Activated naive CD8-positive, alpha-beta T cell (primary cell): Measurements from ENCODE around the gene ATAD2B.
"Not testable (repeated sequence)": the region's sequence is repeated elsewhere in the genome, so short reads cannot be mapped to it uniquely, and the experiment has no call there.

Experiments
- H3K27ac Mint-ChIP-seq: one replicate; pipeline ENCODE4 v1.8.0; 2021; ENCODE audit warnings: mixed read lengths
- H3K27me3 Mint-ChIP-seq: one replicate; pipeline ENCODE4 v1.8.0; 2021; ENCODE audit warnings: mixed read lengths
- H3K36me3 Mint-ChIP-seq: one replicate; pipeline ENCODE4 v1.8.0; 2021; ENCODE audit warnings: mixed read lengths
- H3K4me1 Mint-ChIP-seq: one replicate; pipeline ENCODE4 v1.8.0; 2021; ENCODE audit warnings: low read depth, mixed read lengths
- H3K4me3 Mint-ChIP-seq: one replicate; pipeline ENCODE4 v1.8.0; 2021; ENCODE audit warnings: mild to moderate bottlenecking, mixed read lengths
- H3K9me3 Mint-ChIP-seq: one replicate; pipeline ENCODE4 v1.8.0; 2021; ENCODE audit warnings: low read depth, mixed read lengths

The ATAD2B gene

DNA sequence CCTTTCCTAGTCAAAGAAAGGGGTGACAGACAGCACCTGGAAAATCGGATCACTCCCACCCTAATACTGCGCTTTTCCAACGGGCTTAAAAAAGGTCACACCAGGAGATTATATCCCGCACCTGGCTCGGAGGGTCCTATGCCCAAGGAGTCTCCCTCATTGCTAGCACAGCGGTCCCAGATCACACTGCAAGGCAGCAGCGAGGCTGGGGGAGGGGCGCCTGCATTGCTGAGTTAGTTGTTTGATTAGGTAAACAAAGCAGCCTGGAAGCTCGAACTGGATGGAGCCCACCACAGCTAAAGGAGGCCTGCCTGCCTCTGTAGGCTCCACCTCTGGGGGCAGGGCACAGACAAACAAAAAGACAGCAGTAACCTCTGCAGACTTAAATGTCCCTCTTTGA, 190.1 kb downstream of the ATAD2B start:
- H3K27ac Mint-ChIP-seq, H3K4me3 Mint-ChIP-seq, H3K9me3 Mint-ChIP-seq, H3K4me1 Mint-ChIP-seq, H3K27me3 Mint-ChIP-seq: not testable (repeated sequence)
- peaks cover 33% of the 10 kb centered on the region for H3K36me3 Mint-ChIP-seq

DNA sequence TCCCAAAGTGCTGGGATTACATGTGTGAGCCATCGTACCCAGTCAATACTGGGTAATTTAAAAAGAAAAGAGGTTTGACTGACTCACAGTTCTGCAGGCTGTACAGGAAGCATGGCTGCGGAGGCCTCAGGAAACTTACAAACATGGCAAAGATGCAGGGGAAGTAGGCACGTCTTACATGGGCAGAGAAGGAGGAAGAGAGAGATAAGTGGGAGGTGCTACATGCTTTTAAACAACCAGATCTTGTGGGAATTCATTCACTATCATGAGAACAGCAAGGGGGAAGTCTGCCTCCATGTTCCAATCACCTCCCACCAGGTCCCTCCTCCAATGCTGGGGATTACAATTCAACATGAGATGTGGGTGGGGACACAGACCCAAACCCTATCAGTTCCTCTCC, 192.5 kb downstream of the ATAD2B start:
- no peaks in the 10 kb centered on the region for H3K27me3 Mint-ChIP-seq
- H3K36me3 Mint-ChIP-seq: peaks cover 36% of the 10 kb centered on the region
- no peaks in the 10 kb centered on the region for H3K4me1 Mint-ChIP-seq
- no peak overlapping the region for H3K4me3 Mint-ChIP-seq
- no peak overlapping the region for H3K27ac Mint-ChIP-seq
- no peaks in the 10 kb centered on the region for H3K9me3 Mint-ChIP-seq

DNA sequence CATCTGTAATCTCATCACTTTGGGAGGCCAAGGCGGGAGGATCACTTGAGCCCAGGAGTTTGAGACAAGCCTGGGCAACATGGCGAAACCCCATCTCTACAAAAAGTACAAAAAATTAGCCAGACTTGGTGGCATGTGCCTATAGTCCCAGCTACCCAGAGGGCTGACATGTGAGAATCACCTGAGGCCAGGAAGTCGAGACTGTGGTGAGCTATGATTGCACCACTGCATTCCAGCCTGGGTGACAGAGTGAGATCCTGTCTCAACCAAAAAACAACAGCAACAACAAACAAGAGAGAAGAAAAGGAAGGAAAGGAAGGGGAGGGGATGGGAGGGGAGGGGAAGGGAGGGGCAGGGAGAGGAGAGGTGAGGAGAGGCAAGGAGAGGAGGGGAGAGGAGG, 203.9 kb downstream of the ATAD2B start:
- not testable (repeated sequence) for H3K4me1 Mint-ChIP-seq, H3K4me3 Mint-ChIP-seq, H3K27ac Mint-ChIP-seq, H3K27me3 Mint-ChIP-seq
- Mint-ChIP-seq H3K9me3 (peaks cover 11% of the 10 kb centered on the region), H3K36me3 (peaks cover 51% of the 10 kb centered on the region)

DNA sequence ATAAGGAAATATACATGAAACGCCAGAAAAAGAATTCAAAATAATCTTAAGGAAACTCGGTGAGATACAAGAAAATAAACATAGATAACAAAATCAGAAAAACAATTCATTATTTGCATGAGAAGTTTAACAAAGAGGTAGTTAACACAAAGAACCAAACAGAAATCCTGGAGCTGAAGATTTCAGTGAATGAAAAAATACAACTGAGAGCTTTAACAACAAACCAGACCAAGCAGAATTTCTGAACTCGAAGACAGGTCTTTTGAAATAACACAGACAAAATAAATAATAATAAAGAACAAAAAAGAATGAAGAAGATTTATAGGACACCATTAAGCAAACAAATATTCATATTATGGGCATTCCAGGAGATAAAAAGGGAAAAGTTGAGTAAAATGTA, 204.7 kb downstream of the ATAD2B start:
- H3K27ac Mint-ChIP-seq: no peak overlapping the region
- H3K27me3 Mint-ChIP-seq: no peaks in the 10 kb centered on the region
- H3K4me1 Mint-ChIP-seq: no peaks in the 10 kb centered on the region
- H3K9me3 Mint-ChIP-seq: peaks cover 11% of the 10 kb centered on the region
- peaks cover 46% of the 10 kb centered on the region for H3K36me3 Mint-ChIP-seq
- H3K4me3 Mint-ChIP-seq: no peak overlapping the region

DNA sequence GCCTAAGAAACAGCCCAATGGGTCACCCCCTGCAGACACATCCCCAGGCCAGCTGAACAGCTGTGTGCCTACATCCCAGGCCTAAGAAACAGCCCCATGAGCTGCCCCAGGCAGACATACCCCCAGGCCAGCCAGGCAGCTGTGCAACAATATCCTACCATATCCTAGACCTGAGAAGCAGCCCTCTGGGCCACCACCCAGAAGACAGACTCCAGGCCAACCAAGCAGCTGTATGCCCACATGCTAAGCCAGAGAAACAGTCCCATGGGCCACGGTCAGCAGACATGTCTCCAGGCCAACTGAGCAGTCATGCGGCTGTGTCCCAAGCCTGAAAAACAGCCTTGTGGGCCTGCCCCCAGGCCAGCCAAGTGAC, 205.5 kb downstream of the ATAD2B start:
- H3K4me1 Mint-ChIP-seq: no peaks in the 10 kb centered on the region
- H3K27me3 Mint-ChIP-seq: no peaks in the 10 kb centered on the region
- H3K9me3 Mint-ChIP-seq: peaks cover 11% of the 10 kb centered on the region
- no peak overlapping the region for H3K27ac Mint-ChIP-seq
- H3K36me3 Mint-ChIP-seq: peaks cover 45% of the 10 kb centered on the region
- no peak overlapping the region for H3K4me3 Mint-ChIP-seq

DNA sequence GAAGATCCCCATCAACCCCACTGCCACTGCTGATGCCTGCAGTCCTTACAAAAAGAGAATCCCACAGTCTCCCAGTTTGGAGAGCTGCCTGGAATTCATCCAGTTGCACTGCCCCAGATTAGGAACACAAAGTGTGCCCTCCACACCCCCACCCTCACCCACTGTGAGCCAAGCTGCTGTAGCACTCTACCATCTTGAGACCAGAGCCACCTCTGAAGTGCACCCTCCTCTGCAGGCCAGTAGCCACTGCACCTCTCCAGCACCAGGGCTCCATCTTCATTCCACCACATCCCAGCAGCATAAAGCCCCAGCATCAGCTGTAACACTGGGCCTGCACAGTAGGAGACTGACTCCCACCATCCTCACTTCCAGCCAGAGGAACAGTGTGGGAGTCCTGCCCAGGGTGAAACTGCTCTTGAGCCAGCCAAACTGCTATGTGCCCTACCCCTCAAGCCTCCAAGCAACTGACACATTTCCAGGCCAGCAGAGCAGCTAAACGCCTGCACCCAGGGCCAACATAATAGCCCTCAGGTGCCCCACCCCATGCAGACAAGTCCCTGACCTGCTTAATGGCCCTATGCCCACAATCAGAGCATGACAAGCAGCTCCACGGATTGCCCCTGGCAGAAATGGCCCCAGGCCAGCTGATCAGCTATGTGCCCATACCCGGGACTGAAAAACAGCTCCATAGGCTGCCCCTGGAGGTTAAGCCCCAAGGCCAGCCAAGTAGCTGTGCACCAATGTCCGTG, 206.0 kb downstream of the ATAD2B start:
- H3K9me3 Mint-ChIP-seq: peaks cover 11% of the 10 kb centered on the region
- no peaks in the 10 kb centered on the region for H3K27me3 Mint-ChIP-seq
- no peaks in the 10 kb centered on the region for H3K4me1 Mint-ChIP-seq
- no peak overlapping the region for H3K4me3 Mint-ChIP-seq
- peaks cover 44% of the 10 kb centered on the region for H3K36me3 Mint-ChIP-seq
- H3K27ac Mint-ChIP-seq: no peak overlapping the region

DNA sequence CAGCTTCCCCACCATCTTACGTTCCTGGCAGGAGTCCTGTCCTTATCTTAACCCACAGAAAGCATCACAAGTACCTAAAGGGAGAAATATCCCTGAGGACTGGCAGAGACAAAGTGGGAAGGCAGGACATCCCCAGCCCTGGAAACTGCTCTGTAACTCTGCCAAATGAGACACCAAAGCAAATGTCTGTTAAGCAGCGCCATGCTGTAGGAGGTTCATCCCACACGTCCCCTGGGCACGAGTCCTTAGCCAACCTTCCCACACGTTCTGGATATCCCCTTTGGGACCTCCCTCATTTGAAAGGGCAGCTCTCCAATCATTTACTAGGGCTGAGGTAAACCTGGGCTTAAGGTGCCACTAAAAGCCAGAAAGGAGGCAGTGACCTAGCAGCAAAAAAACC, 207.2 kb downstream of the ATAD2B start:
- Mint-ChIP-seq H3K27me3 (no peaks in the 10 kb centered on the region), H3K9me3 (peaks cover 5% of the 10 kb centered on the region), H3K36me3 (peaks cover 35% of the 10 kb centered on the region), H3K27ac (no peak overlapping the region), H3K4me3 (no peak overlapping the region), H3K4me1 (no peaks in the 10 kb centered on the region)

DNA sequence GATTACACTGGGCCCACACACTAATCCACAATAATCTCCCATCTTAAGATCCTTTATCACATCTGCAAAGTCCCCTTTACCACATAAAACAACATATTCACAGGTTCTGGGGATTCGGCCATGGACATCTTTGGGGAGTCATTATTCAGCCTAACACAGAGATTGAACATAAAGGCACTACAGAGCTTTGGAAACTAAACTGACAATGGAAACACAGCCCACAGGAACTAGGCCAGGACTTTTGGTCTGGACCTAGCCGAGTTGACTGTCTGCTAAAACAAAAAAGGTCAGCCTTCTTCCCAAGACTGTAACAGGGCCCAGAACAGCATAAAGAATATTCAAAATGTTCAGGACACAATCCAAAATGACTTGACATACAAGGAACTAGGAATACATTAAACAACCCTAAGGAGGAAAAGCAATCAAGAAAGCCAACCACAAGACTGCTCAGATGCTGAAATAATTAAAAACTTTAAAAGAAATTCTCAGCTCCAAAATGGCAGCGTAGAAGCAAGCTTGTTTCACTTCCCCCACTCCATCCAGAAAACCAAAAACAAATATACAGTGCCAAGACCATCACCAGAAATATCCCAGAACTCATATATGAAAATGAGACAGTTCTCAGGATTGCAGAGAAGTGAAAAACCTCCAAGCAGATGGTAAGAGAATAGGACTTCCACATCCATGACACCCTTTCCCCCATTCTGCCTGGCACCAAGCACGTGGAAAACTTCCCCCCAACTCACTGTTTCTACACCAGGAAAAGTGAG, 207.8 kb downstream of the ATAD2B start:
- H3K27ac Mint-ChIP-seq: no peak overlapping the region
- no peak overlapping the region for H3K4me3 Mint-ChIP-seq
- peaks cover 32% of the 10 kb centered on the region for H3K36me3 Mint-ChIP-seq
- peaks cover 5% of the 10 kb centered on the region for H3K9me3 Mint-ChIP-seq
- no peaks in the 10 kb centered on the region for H3K27me3 Mint-ChIP-seq
- no peaks in the 10 kb centered on the region for H3K4me1 Mint-ChIP-seq

DNA sequence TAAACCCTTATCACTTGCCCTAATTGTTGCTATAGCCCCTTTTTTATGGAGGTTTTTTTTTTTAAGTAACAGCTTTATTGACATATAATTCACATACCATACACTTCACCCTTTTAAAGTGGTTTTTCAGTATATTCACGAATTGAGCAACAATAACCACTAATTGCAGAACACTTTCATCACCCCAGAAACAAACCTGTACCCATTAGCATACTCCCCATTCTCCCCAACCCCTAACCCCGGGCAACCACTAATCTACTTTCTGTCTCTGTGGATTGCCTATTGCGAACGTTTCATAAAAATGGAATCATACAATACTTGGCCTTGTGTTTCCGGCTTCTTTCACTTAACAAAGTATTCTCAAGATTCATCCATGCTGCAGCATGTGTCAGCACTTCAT, 213.6 kb downstream of the ATAD2B start:
- Mint-ChIP-seq H3K27me3 (no peaks in the 10 kb centered on the region), H3K27ac (no peak overlapping the region), H3K4me3 (no peak overlapping the region), H3K4me1 (no peaks in the 10 kb centered on the region), H3K9me3 (no peaks in the 10 kb centered on the region), H3K36me3 (peaks cover 18% of the 10 kb centered on the region)

DNA sequence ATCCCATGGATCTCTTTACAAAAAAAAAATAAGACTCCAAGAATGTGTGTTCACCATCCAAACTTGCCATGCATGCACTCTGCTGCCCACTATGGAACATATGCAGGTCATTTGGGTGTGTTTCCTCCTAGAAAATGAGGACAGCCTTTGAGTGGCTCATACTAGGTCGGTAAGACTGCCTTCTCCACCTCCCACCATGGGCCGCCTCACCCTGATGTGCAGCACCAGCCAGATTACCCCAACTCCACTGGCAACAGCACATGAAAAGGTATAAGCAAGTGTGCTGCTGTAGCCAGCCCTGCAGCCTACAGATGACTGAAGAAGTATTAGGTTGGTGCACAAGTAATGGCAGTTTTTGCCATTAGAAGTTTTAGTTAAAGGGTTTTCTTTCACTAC, 214.2 kb downstream of the ATAD2B start:
- Mint-ChIP-seq H3K27me3 (no peaks in the 10 kb centered on the region), H3K27ac (no peak overlapping the region), H3K36me3 (peaks cover 18% of the 10 kb centered on the region), H3K4me3 (no peak overlapping the region), H3K4me1 (no peaks in the 10 kb centered on the region), H3K9me3 (no peaks in the 10 kb centered on the region)

DNA sequence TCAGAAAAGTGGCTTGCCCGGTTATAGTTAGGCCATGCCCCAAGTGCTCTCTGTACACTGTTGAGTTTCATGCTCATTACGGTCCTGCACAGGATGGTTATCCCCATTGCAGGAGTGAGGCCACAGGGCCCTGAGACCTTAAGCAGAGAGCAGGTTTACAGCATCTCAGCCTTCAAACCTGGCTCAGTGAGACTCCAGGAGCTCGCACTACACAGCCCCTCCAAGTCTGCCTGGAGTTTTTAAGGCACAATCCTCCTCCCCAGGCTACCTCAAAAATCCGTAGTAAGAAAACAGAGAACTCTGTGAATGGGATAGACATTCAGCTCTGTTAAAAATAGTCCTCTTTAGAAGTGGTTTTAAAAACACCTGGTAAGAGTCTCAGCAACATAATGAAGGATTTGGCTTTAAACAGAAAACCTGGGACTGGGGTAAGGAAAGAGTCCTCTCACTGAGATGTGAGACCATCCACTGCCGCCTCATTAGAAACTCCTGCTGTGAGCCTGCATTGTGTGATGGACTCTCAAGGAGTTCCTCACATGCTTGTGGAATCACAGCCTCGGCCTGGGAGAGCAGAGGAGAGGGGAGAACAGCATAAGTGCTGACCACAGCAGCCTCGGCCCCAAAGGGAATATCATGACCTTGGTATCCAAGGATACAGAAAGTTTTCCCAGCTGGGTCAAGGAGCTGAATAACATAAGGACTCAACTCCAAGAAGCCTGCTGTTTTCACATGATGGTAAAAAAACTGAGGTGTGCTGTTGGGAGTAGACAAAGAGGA, 214.8 kb downstream of the ATAD2B start:
- no peaks in the 10 kb centered on the region for H3K9me3 Mint-ChIP-seq
- peaks cover 19% of the 10 kb centered on the region for H3K36me3 Mint-ChIP-seq
- H3K4me3 Mint-ChIP-seq: no peak overlapping the region
- no peaks in the 10 kb centered on the region for H3K27me3 Mint-ChIP-seq
- no peak overlapping the region for H3K27ac Mint-ChIP-seq
- no peaks in the 10 kb centered on the region for H3K4me1 Mint-ChIP-seq

DNA sequence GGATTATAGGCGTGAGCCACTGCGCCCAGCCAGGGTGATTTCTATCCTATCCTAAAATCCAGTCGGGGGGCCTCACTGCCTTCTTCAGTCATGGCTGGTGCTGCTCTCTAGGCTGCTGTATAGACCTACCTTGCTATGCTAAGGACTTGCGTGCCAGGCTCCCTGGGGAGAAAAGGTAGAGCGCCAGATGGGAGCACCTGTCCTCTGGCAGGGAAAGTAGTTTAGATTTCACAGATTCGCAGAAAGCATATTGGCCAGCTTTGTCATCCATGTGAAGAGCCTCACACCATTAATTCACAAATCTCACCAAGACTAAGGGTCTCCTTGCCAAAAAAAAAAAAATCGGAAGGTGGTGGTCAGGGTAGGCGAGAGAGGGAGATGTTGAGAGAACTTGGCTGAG, 217.6 kb downstream of the ATAD2B start:
- no peaks in the 10 kb centered on the region for H3K9me3 Mint-ChIP-seq
- no peak overlapping the region for H3K27ac Mint-ChIP-seq
- H3K4me3 Mint-ChIP-seq: no peak overlapping the region
- no peaks in the 10 kb centered on the region for H3K4me1 Mint-ChIP-seq
- H3K36me3 Mint-ChIP-seq: peaks cover 23% of the 10 kb centered on the region
- no peaks in the 10 kb centered on the region for H3K27me3 Mint-ChIP-seq

DNA sequence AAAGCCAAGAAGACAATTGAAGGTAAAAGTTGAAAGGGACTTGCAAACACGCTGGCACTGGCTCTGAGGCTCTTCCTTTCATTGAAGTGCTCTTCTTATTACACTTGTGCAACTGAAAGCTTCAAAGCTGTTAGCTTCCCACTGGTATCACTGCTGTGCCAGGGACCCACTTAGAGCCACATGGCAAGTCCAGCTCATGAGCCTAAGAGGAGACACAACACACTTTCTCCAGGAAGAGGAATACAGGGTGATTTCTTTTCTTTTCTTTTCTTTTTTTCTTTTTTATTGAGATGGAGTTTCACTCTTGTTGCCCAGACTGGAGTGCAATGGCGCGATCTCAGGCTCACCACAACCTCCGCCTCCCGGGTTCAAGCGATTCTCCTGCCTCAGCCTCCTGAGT, 218.2 kb downstream of the ATAD2B start:
- no peaks in the 10 kb centered on the region for H3K9me3 Mint-ChIP-seq
- H3K4me1 Mint-ChIP-seq: no peaks in the 10 kb centered on the region
- H3K27me3 Mint-ChIP-seq: no peaks in the 10 kb centered on the region
- H3K4me3 Mint-ChIP-seq: no peak overlapping the region
- H3K36me3 Mint-ChIP-seq: peaks cover 21% of the 10 kb centered on the region
- no peak overlapping the region for H3K27ac Mint-ChIP-seq

DNA sequence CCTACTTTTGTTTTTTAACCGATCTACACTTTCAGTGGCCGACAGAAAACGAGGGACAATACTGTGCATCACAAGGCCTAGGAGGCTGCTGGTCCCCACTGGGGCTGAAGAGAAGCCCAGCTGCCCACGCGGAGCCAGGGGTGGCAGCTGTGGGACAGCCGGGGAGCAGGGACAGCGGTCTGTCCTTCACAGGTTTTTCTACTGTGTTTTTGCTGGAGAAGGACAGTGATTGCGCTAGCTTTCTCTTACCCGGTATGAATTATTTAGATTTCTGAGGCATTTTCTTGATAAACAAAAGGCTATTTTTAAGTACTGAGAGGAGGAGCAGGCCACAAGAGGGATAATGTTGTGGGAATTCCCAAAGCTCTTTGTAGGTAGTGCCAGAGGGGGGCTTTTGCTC, 219.8 kb downstream of the ATAD2B start:
- H3K4me3 Mint-ChIP-seq: no peak overlapping the region
- no peaks in the 10 kb centered on the region for H3K27me3 Mint-ChIP-seq
- H3K9me3 Mint-ChIP-seq: no peaks in the 10 kb centered on the region
- no peak overlapping the region for H3K27ac Mint-ChIP-seq
- H3K4me1 Mint-ChIP-seq: no peaks in the 10 kb centered on the region
- H3K36me3 Mint-ChIP-seq: peaks cover 20% of the 10 kb centered on the region

DNA sequence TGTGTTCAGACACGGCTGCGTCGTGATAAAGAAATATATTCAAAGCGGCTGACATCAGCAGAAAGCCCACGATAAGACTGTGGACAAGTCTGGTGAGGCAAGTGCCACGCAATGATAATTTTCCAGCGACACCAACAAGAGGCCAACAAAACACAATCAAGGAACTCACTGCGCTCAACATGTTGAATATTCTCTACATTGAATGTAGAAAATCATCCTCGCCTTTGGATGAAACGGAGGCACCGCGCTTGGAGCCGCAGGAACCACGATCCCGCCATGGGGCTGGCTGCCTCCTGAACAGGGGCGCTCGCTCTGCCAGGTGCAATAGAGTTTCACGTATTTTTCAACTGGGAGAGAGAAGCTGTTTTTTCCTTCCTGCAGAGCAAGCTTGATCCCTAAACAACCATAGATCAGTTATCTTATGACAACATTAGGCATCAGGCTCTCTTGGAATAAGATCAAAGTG, 220.3 kb downstream of the ATAD2B start:
- Mint-ChIP-seq H3K27ac (no peak overlapping the region), H3K36me3 (peaks cover 20% of the 10 kb centered on the region), H3K4me3 (no peak overlapping the region), H3K4me1 (no peaks in the 10 kb centered on the region), H3K9me3 (no peaks in the 10 kb centered on the region), H3K27me3 (no peaks in the 10 kb centered on the region)
